HCT116 (cell line): Measurements from ENCODE around the gene GBE1. TPM values are rescaled to one million over a fixed set of nuclear protein-coding genes. Genes with fewer than 3 reads are reported as not detected.

Experiments
- ATAC-seq: fragments of 200-7000 bp; cut with Tn5 transposase; 2 replicates; pipeline ENCODE4 v1.9.1; 2020; ENCODE audit warnings: mild to moderate bottlenecking, moderate library complexity
- BruUV-seq: library from RNA; stranded (reverse); fragments of 400-500 nt; replicated peaks from 2 replicates; lab custom pipeline; 2021; lab: Mats Ljungman, UMichigan
- CTCF ChIA-PET: fragments of 300-600 bp; sonication (Branson Sonifier 250); formaldehyde crosslinking; loops from one replicate; lab custom pipeline; 2021; ENCODE audit warnings: antibody characterized with exemption; lab: Charles Lee
- POLR2A ChIA-PET: fragments of 300-600, 350-600 bp; sonication (Branson Sonifier 250); formaldehyde crosslinking; loops from one replicate; lab custom pipeline; 2021; ENCODE audit warnings: antibody characterized with exemption; lab: Charles Lee
- RAD21 ChIA-PET, 2 experiments: fragments of 300-600 bp; sonication (Branson Sonifier 250); formaldehyde crosslinking; loops; one replicate each; lab custom pipeline; 2023; ENCODE audit warnings: low total read pairs in 2 of 2; ENCODE audit not compliant: uncharacterized antibody in 2 of 2, unreplicated experiment in 2 of 2, low non-redundant PET in 1 of 2; lab: Charles Lee
- DNase-seq: peaks from one replicate; pipeline ENCODE4 v3.0.0-alpha.2; 2010; ENCODE audit warnings: low read depth, low spot score
- H2AFZ ChIP-seq: fragments of 200-600 bp; shearing (Covaris generic), sonication (generic); 2 replicates; pipeline ENCODE4 v1.6.1; 2017; ENCODE audit warnings: low read depth, mixed run types, mixed read lengths, antibody characterized with exemption, low read length; ENCODE audit not compliant: poor library complexity, severe bottlenecking
- H3K27ac ChIP-seq: 2 replicates; pipeline ENCODE4 v1.5.1; 2012; ENCODE audit warnings: low read depth, low read length
- H3K27me3 ChIP-seq: fragments of 200-600 bp; sonication (generic); 2 replicates; pipeline ENCODE4 v1.6.1; 2016; ENCODE audit warnings: mixed run types, low read length, mixed read lengths; ENCODE audit not compliant: insufficient read depth
- H3K36me3 ChIP-seq, 2 experiments: fragments of 200-500 bp in 1 of 2; fragments of 200-600 bp in 1 of 2; sonication (Bioruptor generic) in 1 of 2; sonication (generic) in 1 of 2; 2 replicates each; pipeline versions ENCODE4 v1.5.1 to v1.6.1; 2014 to 2016; ENCODE audit warnings: low read length in 2 of 2, inconsistent platforms in 1 of 2, mixed read lengths in 1 of 2, mixed run types in 1 of 2; ENCODE audit not compliant: insufficient read depth in 2 of 2, control insufficient read depth in 1 of 2
- H3K4me1 ChIP-seq, 2 experiments: fragments of 200-600 bp in 1 of 2; sonication (generic) in 1 of 2; 2 replicates each; pipeline versions ENCODE4 v1.5.1 to v1.6.1; 2012 to 2017; ENCODE audit warnings: low read length in 2 of 2, inconsistent platforms in 1 of 2, mild to moderate bottlenecking in 1 of 2, mixed read lengths in 1 of 2, mixed run types in 1 of 2, moderate library complexity in 1 of 2; ENCODE audit not compliant: insufficient read depth in 2 of 2, control insufficient read depth in 1 of 2
- H3K4me2 ChIP-seq: fragments of 200-600 bp; sonication (generic); 2 replicates; pipeline ENCODE4 v1.6.1; 2017; ENCODE audit warnings: mixed run types, low read length, mixed read lengths
- H3K4me3 ChIP-seq, 2 experiments: fragments of 200-600 bp in 1 of 2; sonication (generic) in 1 of 2; replicated peaks in 1 of 2; 2 replicates each; pipeline ENCODE4 v1.5.1; 2011 to 2016; ENCODE audit warnings: low read length in 2 of 2, control low read depth in 1 of 2, low read depth in 1 of 2, mild to moderate bottlenecking in 1 of 2, mixed read lengths in 1 of 2, mixed run types in 1 of 2
- H3K79me2 ChIP-seq: fragments of 200-600 bp; sonication (generic); 2 replicates; pipeline ENCODE4 v1.6.1; 2017; ENCODE audit warnings: mild to moderate bottlenecking, mixed run types, low read length, moderate library complexity, mixed read lengths; ENCODE audit not compliant: insufficient read depth
- H3K9ac ChIP-seq: fragments of 200-600 bp; sonication (generic); 2 replicates; pipeline ENCODE4 v1.6.1; 2016; ENCODE audit warnings: low read length, mixed read lengths
- H3K9me2 ChIP-seq: fragments of 200-600 bp; sonication (generic), shearing (Covaris generic); 2 replicates; pipeline ENCODE4 v1.6.1; 2017; ENCODE audit warnings: mixed run types, mild to moderate bottlenecking, moderate library complexity; ENCODE audit not compliant: insufficient read depth
- H3K9me3 ChIP-seq, 2 experiments: fragments of 200-500 bp in 1 of 2; fragments of 200-600 bp in 1 of 2; sonication (Bioruptor generic) in 1 of 2; sonication (generic) in 1 of 2; 2 replicates each; pipeline ENCODE4 v1.6.1; 2014 to 2017; ENCODE audit warnings: low read length in 2 of 2, mixed read lengths in 2 of 2, inconsistent platforms in 1 of 2, low read depth in 1 of 2, mild to moderate bottlenecking in 1 of 2, mixed run types in 1 of 2, moderate library complexity in 1 of 2; ENCODE audit not compliant: control insufficient read depth in 1 of 2, insufficient read depth in 1 of 2
- H4K20me1 ChIP-seq: fragments of 200-600 bp; sonication (generic), shearing (Covaris generic); 2 replicates; pipeline ENCODE4 v1.6.1; 2017; ENCODE audit warnings: mixed run types, mild to moderate bottlenecking, moderate library complexity; ENCODE audit not compliant: insufficient read depth
- ATF3 ChIP-seq: IDR thresholded peaks from 2 replicates; pipeline ENCODE4 v1.6.1; 2012
- CBX3 ChIP-seq: IDR thresholded peaks from 2 replicates; pipeline ENCODE4 v1.6.1; 2012; ENCODE audit warnings: low read depth
- CEBPB ChIP-seq: IDR thresholded peaks from 2 replicates; pipeline ENCODE4 v1.6.1; 2012; ENCODE audit warnings: low read depth
- CTCF ChIP-seq, 3 experiments: fragments of 200-600 bp in 1 of 3; sonication (generic) in 1 of 3; IDR thresholded peaks in 2 of 3; conservative IDR thresholded peaks in 1 of 3; 2 replicates each; pipeline ENCODE4 v1.5.1; 2012 to 2017; ENCODE audit warnings: low read depth in 2 of 3, low read length in 2 of 3, antibody characterized with exemption in 1 of 3, borderline replicate concordance in 1 of 3, control low read depth in 1 of 3, mild to moderate bottlenecking in 1 of 3, mixed read lengths in 1 of 3, mixed run types in 1 of 3, moderate library complexity in 1 of 3; ENCODE audit not compliant: insufficient read depth in 1 of 3
- EGR1 ChIP-seq: IDR thresholded peaks from 2 replicates; pipeline ENCODE4 v1.6.1; 2012; ENCODE audit warnings: low read depth
- ELF1 ChIP-seq: IDR thresholded peaks from 2 replicates; pipeline ENCODE4 v1.6.1; 2012; ENCODE audit warnings: low read depth, borderline replicate concordance
- EZH2phosphoT487 ChIP-seq: fragments of 200-600 bp; IDR thresholded peaks from 2 replicates; pipeline ENCODE4 v1.6.1; 2018; ENCODE audit warnings: antibody characterized with exemption, borderline replicate concordance
- FOSL1 ChIP-seq: IDR thresholded peaks from 2 replicates; pipeline ENCODE4 v1.6.1; 2012; ENCODE audit warnings: low read depth
- JUND ChIP-seq: IDR thresholded peaks from 2 replicates; pipeline ENCODE4 v1.6.1; 2012
- MAX ChIP-seq: IDR thresholded peaks from 2 replicates; pipeline ENCODE4 v1.6.1; 2012
- POLR2A ChIP-seq: IDR thresholded peaks from 2 replicates; pipeline ENCODE4 v1.7.0; 2011; ENCODE audit warnings: borderline replicate concordance; ENCODE audit not compliant: insufficient read depth, insufficient read length; ENCODE audit errors: extremely low read depth
- POLR2AphosphoS5 ChIP-seq: IDR thresholded peaks from 2 replicates; pipeline ENCODE4 v1.6.1; 2011; ENCODE audit warnings: mild to moderate bottlenecking, low read depth, low read length, moderate library complexity
- RAD21 ChIP-seq: IDR thresholded peaks from 2 replicates; pipeline ENCODE4 v1.6.1; 2012; ENCODE audit warnings: low read depth, mild to moderate bottlenecking
- REST ChIP-seq: IDR thresholded peaks from 2 replicates; pipeline ENCODE4 v1.6.1; 2012; ENCODE audit warnings: low read depth
- SIN3A ChIP-seq: IDR thresholded peaks from 2 replicates; pipeline ENCODE4 v1.6.1; 2012; ENCODE audit warnings: low read depth
- TCF7L2 ChIP-seq: IDR thresholded peaks from 2 replicates; pipeline ENCODE4 v1.7.0; 2011; ENCODE audit warnings: borderline replicate concordance, inconsistent platforms; ENCODE audit not compliant: insufficient read depth, insufficient read length; ENCODE audit errors: extremely low read depth
- intact Hi-C: fragments of 100-400 bp; cut with micrococcal nuclease; formaldehyde crosslinking; loops from 2 replicates; pipeline ENCODE4 v1.10.0; 2022
- total RNA-seq: library from RNA; stranded (reverse); gene quantifications from one replicate; pipeline ENCODE4 v1.2.1, GENCODE V29; 2021; ENCODE audit not compliant: unreplicated experiment
- TF ChIP-seq, protein P1 (sequence below): IDR thresholded peaks from 2 replicates; pipeline ENCODE4 v1.6.1; 2011; ENCODE audit warnings: mild to moderate bottlenecking, low read length, moderate library complexity; ENCODE audit not compliant: insufficient replicate concordance; ENCODE audit errors: extremely low read depth

Gene GBE1
- total RNA-seq, 1 experiment from 2014 or later = 27.7 TPM

GRCh38 chr3:81696090-81696489 lies 65.4 kb downstream of the GBE1 start:
- Histone ChIP-seq H3K36me3 (no peaks in the 10 kb centered on the region), H2AFZ (no peak overlapping the region), H3K9me3 (no peaks in the 10 kb centered on the region), H3K4me2 (no peak overlapping the region), H3K79me2 (no peaks in the 10 kb centered on the region), H3K9me2 (no peaks in the 10 kb centered on the region), H3K27me3 (no peaks in the 10 kb centered on the region), H3K4me1 (no peaks in the 10 kb centered on the region), H3K9ac (no peak overlapping the region), H3K27ac (no peak overlapping the region), H4K20me1 (no peaks in the 10 kb centered on the region), H3K4me3 (no peak overlapping the region)
- DNase-seq (no peak), ATAC-seq (no peak)
- intact Hi-C loops = no loop called here
- ChIA-PET RAD21 (no interaction called here), CTCF (interaction anchor here (1.1 kb wide), 1 partner anchor 10 kb away, joined by 3 read pairs; no protein-coding TSS in a partner anchor), POLR2A (no interaction called here)
- BruUV-seq = no TSS peak
- TF ChIP-seq, protein P1, sequence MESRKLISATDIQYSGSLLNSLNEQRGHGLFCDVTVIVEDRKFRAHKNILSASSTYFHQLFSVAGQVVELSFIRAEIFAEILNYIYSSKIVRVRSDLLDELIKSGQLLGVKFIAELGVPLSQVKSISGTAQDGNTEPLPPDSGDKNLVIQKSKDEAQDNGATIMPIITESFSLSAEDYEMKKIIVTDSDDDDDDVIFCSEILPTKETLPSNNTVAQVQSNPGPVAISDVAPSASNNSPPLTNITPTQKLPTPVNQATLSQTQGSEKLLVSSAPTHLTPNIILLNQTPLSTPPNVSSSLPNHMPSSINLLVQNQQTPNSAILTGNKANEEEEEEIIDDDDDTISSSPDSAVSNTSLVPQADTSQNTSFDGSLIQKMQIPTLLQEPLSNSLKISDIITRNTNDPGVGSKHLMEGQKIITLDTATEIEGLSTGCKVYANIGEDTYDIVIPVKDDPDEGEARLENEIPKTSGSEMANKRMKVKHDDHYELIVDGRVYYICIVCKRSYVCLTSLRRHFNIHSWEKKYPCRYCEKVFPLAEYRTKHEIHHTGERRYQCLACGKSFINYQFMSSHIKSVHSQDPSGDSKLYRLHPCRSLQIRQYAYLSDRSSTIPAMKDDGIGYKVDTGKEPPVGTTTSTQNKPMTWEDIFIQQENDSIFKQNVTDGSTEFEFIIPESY = no peak
- TF ChIP-seq EGR1 = no peak
- no peak for TF ChIP-seq ATF3
- no peak for TF ChIP-seq CBX3
- TF ChIP-seq ELF1 = no peak
- TF ChIP-seq EZH2phosphoT487 = no peak
- TF ChIP-seq REST = no peak
- no peak for TF ChIP-seq POLR2AphosphoS5
- no peak for TF ChIP-seq RAD21
- no peak for TF ChIP-seq JUND
- no peak for TF ChIP-seq CEBPB
- no peak for TF ChIP-seq SIN3A
- TF ChIP-seq POLR2A = no peak
- no peak for TF ChIP-seq MAX
- no peak for TF ChIP-seq CTCF (IDR thresholded peaks at IDR 0.05 in 2 of 3, conservative IDR thresholded peaks at IDR 0.05 in 1 of 3; ENCODE audit: borderline replicate concordance in 1 of 3, insufficient read depth in 1 of 3, low read depth in 2 of 3, low read length in 2 of 3)
- no peak for TF ChIP-seq FOSL1
- no peak for TF ChIP-seq TCF7L2
